GM19238 (cell line): ENCODE results near the gene ZNF181.
A peak's percentile ranks its signal among the peaks of the same experiment; 100 is the strongest.
"Not testable (repeated sequence)": the region's sequence is repeated elsewhere in the genome, so short reads cannot be mapped to it uniquely, and the experiment has no call there.

Experiments used
- DNase-seq: peaks from one replicate; pipeline ENCODE4 v3.0.0; 2011; ENCODE audit warnings: low spot score; ENCODE audit not compliant: insufficient read length

The ZNF181 gene

GRCh38 chr19:34733746-34734536 lies at the start of gene ZNF181:
ZNF181 (plus strand) TSS chr19:34734243; CDS start chr19:34735038, 795 bp downstream.
- DNase-seq = peak; percentile 76

DNA sequence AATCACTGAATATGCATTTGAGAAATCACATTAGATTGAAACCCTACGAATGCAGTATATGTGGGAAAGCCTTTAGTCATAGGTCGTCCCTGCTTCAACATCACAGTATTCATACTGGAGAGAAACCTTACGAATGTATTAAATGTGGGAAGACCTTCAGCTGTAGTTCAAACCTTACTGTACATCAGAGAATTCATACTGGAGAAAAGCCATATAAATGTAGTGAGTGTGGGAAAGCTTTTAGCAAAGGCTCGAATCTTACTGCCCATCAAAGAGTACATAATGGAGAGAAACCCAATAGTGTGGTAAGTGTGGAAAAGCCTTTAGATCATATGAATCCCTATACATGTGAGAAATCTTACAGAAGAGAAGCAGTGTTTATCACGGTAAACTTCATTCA lies 48.8 kb upstream of the ZNF181 start:
- not testable (repeated sequence) for DNase-seq

DNA sequence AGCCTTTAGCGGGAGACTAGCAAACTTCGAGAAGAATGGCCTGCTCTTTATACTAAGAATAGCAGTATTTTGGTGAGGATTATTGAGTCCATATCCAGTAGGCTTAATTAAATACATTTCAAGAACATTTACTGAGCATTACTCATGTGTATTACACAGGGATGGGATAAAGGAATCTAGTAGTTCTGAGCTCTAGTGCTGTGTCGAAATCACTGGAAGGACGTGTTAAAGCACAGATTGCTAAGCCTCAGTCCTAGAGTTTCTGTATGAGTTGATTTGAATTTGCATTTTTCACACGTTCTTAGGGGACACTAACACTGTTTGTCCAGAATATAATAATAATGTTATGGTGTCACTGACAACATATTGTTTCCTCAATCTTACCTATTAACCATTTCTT lies 47.6 kb upstream of the ZNF181 start:
- no peak for DNase-seq

GRCh38 chr19:34687348-34687747 lies 46.7 kb upstream of the ZNF181 start:
- no peak for DNase-seq

DNA sequence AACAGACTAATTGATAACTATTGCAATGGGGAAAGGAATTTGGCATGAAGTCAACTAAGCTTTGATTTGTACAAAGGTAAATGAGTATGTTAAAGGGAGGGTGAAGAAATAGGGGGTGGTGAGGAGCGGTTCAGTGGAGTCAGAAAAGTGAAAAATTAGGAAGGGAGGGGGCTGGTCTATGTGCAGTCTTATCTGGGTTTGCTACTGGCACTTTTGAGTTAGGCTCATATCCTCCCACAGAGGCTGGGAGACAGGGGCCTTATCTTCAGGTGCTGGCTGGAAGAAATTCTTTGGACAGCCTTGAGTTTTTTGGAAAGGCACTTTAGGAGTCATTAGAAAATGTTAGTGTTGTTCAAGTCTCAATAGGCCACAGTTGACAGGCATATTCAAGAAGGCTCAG lies 45.5 kb upstream of the ZNF181 start:
- DNase-seq = no peak

DNA sequence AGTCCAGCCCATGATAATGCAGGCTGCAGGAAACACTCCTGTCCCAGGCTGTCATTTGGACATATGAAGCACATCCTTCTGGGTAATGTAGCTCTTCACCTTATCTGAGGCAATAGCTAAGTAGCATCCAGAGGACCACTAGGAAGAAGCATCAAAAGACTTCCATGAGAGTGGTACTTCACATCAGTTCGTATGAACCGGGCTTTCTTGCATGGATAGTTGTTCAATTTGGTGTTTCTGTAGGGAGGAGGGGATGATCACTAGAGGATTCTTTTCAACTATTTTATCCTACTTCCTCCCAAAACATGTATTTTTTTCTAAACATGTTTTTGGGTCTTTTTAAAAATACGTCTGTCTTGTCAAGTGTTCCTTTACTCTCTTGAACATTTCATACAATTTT lies 43.7 kb upstream of the ZNF181 start:
- DNase-seq = no peak

GRCh38 chr19:34692549-34692948 lies 41.5 kb upstream of the ZNF181 start:
- DNase-seq = no peak

- no peak for DNase-seq
Measured at GRCh38 chr19:34707661-34708060, 26.4 kb upstream of the ZNF181 start.

DNA sequence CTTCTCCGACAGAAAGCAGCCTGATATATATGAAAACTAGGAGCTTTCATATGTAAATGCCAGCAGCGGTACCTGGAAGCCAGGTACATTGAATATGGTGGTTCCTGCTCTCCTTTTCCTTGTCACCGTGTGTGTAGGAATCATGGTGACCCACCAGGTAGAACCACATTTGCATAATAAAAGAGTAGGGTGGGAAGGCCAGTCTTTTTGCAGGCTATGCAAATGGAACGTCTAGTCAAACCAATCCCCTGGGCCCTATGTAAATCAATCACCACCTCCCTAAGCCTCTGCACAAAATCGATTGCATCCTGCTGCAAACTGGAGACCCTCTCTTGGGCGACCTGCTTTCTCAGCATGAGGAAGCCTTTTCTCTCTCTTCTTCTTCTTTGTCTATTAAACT lies 22.2 kb upstream of the ZNF181 start:
- DNase-seq = no peak

- no peak for DNase-seq
Measured at GRCh38 chr19:34712395-34713261, 21.4 kb upstream of the ZNF181 start.

GRCh38 chr19:34713262-34713637 lies 20.8 kb upstream of the ZNF181 start:
- DNase-seq = no peak

GRCh38 chr19:34715357-34715756 lies 18.7 kb upstream of the ZNF181 start:
- DNase-seq = no peak

DNA sequence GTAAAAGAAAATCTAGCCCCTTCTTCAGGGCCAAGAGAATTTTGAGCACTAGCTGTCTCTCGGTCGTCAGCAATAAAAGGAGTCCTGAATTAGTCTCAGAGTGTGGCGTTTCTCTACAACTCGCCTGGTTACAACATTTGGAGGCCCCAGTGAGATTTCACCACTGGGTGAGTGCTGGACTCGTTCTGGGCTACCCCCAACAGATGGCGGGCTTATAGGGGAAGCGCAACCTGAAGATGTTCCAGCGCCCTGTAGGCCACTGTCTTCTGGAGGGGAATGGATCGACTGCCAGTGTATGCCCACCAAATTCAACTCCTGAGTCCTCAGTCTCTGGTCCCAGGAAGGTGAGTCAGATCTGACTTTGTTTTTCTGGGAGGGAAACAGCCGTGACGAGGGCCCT lies 11.7 kb upstream of the ZNF181 start:
- DNase-seq = no peak

DNA sequence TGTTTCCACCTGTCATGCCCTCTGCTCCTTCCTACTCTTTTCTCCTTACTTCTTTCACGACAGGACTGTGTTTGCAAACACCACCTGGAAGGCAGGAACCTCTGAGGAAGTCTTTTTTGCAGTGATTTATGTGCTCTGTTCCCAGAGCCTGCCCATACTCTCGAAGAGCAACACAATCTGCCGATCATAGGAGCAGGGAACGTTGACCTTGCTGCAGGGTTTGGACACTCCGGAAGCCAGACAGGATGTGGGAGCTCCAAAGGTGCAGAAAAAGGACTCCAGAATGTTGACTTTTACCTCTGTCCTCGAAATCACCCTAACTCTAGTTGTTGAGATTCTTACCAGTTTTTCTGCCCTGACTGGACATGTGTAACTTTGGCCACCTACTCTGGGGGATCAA lies 8.6 kb upstream of the ZNF181 start:
- no peak for DNase-seq

DNA sequence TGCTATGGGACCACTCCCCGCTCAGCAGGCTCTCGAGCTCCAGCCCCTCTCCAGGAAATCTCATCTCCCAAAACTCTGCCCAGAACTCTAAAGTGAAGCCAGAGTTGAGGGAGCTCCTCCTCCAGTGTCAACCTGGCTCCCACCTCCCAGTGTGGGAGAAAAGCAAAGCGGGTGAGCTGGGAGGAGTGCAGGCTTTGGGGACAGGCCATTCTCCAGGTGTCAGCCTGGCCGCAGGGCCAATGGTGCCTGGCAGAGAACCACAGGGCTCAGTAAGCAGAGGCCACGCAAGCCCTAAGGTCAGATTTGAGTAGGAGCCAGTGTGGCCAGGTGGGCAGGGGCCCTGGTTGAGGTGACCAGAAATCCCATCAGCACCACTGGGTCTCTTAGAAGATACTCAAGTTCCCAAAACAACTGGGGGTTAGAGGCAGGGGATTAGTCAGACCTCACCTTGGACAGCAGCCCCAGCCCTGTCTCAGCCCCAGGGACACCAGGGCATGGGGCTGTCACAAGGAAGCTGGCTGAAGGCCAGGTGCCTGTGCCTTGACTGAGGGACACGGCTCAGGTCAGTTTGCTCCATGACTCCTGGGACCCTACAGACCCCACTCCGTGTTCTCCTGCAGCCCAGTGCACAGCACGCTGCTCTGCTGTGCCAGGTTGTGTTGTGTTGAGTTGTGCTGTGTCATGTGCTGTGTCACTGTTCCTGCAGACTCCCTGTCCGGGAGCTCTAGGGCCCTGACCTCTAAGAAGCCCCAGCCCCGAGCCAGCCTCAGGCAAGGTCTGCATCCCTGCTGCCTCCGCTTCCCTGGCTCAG lies 2.8 kb upstream of the ZNF181 start:
- DNase-seq = no peak

- no peak for DNase-seq
Measured at GRCh38 chr19:34731964-34732363, 2.1 kb upstream of the ZNF181 start.

GRCh38 chr19:34732612-34733211 lies 1.3 kb upstream of the ZNF181 start:
- DNase-seq = no peak

DNA sequence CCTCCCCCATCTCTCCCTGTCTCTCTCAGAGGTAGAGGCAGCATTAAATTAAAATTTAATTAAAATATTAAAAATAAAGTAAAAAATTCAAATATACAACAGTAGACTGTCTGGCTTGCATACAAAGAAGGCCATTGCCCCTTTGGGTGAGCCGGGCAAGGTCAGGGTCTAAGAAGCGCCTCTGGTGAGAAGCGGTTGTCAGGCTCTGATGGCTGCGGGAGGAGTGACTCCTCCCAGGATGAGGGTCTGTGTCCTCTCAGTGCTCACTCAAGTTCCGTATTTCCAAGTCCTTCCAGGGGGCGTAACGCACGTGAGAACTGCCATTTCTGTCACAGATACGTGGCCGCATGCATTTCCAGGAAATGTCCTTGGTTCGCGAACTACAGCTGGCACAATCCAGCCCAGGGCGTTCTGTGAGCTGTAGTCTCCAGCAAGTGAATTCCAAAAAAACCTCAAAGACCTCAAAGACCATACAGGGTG lies 737 bp upstream of the ZNF181 start:
- DNase-seq = no peak

GRCh38 chr19:34734537-34735103 lies 577 bp downstream of the ZNF181 start:
- DNase-seq = no peak

DNA sequence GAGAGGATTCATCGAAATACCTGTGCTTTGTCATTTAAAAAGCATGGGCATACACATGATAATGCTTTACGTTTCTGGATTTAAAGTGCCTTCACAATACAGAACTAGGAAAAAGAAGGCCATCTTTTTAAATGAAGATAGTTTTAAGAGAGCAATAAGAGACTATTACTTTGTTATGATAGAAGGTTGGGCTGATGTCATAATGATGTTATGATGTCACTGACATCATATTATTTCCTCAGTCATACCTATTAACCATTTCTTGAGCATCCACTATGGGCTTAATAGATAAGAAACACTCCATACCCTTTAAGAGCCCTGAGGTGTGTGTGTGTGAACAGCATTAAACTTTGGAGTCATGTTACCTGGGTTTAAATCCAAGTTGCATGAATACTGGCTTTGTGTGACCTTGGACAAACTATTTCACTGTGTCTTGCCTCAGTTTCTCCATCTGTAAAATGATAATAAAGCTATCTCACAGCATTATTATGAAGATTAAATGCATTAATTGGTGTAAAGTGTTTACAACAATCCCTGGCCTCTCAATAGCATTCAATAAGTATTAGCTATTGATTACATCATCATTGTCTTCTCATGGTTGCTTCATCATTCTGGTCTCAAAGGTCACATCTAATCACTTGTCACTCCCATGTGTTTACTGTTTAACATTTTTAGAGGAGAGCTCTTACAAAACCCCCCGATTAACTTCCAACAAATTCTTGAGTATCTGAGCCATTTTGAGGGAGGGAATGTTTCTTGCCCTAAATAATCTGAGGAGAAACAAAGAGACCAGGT lies 11.1 kb downstream of the ZNF181 start:
- no peak for DNase-seq
